ENCODE data around the gene NELFE.
"Not testable (repeated sequence)": the region's sequence is repeated elsewhere in the genome, so short reads cannot be mapped to it uniquely, and the experiment has no call there.

- TF ChIP-seq CTCF, EZH2phosphoT487 (IDR thresholded peaks at IDR 0.05): not testable (repeated sequence)
Measured at GRCh38 chr6:32004393-32004792, 45.6 kb upstream of the NELFE start.

All from neural progenitor cell (in vitro differentiated cells).